HG03095 (cell line): ENCODE results near the gene FYB1.

Source experiments
- ATAC-seq: cut with Tn5 transposase; IDR thresholded peaks from one replicate; pipeline ENCODE4 v1.9.1; 2021; ENCODE audit warnings: moderate library complexity; ENCODE audit not compliant: unreplicated experiment

The FYB1 gene

DNA sequence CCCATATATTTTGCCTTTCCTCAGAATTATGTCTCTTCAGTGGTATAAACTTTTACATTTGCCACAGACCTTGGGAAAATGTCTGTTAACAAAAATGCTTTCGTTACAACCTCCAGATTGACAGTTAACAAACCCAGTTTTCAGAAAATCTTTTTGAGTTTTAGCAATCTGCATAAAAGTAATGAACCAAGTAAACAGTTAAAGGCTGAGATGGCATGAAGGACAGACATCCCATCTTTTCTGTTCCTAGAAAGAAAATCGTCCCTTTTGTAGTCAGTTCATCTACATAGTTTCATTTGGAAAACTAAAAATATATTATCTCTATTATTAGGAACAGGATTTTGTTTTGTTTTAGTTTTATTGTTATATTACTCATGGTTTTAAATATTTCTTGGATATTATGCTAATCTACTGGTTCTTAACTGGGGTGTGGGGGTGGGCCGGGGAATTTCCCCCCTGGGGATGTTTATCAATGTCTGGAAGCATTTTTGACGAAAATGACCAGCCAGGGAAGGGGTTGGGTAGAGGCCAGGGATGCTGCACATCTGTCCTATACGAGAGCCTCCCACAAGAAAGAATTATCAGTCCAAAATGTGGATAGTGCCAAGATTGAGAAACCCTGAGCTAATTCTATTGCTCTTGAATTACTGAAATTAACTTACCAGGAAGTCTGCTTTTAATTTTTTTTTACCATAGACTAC lies 11.9 kb downstream of the FYB1 start:
- no peak for ATAC-seq

DNA sequence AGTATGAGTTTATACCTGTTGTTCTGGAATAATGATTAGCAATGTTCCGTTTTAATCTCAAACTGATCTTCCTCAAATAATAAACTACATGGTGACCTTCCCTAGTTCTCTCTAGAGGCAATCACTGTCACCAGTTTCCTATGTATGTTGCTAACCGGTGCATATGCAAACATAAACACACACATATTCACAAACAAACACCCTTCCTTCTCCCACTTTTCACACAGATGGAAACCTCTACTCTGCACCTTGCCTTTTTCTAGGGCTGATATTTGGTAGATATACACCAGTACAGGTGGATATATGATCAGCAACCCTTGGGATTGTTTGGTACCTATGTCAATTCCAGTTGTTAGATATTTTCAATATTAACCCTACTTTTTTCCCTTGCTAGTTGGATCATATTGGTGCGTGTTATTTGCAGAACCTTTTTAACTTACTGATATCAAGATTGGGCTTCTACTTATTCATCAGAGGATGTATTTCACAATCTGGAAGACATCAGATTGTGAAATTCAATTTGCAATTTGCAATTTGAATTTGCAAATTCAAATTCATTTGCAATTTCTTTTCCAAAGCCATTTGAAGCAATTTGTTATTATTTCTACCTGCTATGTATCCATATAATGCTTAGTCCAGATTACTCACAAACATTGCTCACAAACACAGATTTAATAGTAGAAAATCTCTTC lies 12.6 kb downstream of the FYB1 start:
- no peak for ATAC-seq

- no peak for ATAC-seq
Measured at GRCh38 chr5:39205550-39205949, 13.8 kb downstream of the FYB1 start.

- no peak for ATAC-seq
Measured at GRCh38 chr5:39203951-39204350, 15.4 kb downstream of the FYB1 start.

DNA sequence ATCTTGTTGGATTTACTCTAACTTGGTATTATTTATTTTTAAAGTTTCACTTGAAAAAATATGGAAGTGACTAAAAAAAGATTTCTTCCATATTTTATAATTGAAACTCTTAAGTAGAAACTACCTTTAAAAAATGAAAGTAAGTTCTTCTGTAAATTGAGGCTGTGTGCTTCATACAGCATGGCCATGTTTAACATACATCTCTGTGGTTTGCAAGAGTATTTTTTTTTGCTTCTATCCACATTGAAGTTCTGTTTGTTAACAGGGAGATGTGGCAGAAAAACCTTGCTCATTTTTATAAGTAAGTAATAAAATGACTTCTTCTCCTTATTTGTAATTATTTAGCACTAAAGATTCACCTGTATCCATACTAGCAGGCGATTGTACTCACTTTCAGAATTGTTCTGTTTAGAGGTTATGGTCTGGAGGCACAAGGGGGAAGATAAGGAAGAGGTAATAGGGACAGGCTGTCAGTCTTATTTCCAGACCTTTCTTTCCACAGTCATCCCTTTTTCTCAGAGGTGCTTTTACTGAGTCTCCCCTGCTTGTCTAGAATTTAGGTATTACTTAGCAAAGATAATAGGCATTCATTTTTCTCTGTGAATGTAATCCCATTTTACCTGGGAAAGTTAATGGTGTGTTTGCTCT lies 16.0 kb downstream of the FYB1 start:
- ATAC-seq = no peak

DNA sequence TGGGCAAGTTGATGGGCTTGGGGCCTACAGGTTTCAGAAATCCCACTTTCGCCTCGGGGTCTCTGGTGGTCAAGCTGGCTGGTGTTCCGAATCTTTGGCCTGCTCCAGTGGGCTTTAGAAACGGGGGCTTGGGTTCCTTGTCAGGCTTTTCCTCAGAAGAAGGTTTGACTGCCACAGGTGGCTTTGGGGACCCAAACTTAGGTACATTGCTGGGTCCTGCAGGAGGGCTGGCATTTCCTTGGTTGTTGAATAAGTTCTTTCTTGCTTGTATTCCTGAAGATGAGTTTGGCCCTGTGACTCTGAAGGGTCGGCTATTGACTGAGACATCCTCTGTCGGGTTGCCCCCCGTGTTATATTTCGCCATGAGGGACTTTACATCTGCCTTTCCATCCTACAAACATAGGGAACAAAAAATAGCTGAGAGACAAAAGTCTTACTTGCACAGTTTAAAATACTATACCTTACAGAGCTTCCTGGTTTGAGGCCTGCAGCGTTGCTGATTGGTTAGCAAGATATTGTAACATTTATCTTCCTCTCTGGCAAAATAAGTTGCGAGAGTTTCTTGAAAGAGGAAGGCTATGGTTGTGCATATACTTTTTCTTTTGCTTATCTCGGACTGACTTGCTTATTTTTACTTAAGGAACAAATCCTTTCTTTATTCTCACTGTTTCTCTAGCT lies 16.6 kb downstream of the FYB1 start:
- no peak for ATAC-seq

DNA sequence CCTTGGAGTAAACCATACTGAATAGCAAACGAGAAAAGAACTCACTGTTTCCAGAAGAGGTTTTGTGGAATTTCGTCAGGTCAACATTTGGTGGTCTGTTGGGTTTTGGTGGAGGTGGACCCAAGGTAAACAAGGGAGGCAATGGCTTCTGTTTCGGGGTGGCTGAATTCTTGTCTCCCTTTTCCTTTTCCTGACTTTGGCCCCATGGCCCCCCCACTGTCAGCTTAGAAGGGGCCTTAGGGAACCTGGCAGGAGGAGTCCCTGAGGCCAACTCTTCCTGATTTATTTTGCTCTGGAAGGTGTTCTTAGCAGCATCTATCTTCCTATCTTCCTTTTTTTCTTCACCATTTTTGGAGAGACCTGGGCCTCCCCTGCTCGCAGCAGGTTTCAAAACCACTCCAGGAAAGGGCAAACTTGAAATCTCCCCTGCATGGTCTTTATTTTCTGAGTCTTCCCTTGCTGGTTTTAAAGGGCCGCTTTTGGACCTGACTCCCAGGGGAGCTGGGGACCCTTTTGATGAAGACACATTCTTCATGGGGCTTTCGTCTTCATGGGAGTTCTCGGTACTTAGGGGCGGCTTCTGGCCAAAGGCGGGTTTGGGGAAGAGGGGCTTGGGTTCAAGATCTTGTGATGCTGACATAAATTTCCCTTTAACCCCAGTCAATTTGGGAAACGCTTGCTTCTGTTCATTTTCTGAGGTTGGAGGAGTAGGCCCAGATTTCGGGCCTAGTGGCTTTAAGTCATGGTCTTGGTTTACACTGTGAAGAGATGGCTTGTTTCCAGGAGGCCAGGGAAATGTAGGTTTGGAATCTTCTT lies 17.4 kb downstream of the FYB1 start:
- no peak for ATAC-seq

- ATAC-seq = no peak
Measured at GRCh38 chr5:39201160-39201780, 18.1 kb downstream of the FYB1 start.

- ATAC-seq = no peak
Measured at GRCh38 chr5:39200081-39200480, 19.3 kb downstream of the FYB1 start.

GRCh38 chr5:39199335-39199734 lies 20.0 kb downstream of the FYB1 start:
- no peak for ATAC-seq

- no peak for ATAC-seq
Measured at GRCh38 chr5:39198127-39198526, 21.2 kb downstream of the FYB1 start.

- ATAC-seq = no peak
Measured at GRCh38 chr5:39197556-39197955, 21.8 kb downstream of the FYB1 start.

GRCh38 chr5:39195198-39195826 lies 24.1 kb downstream of the FYB1 start:
- ATAC-seq = no peak

- ATAC-seq = no peak
Measured at GRCh38 chr5:39194466-39195136, 24.8 kb downstream of the FYB1 start.

- ATAC-seq = no peak
Measured at GRCh38 chr5:39193553-39194465, 25.6 kb downstream of the FYB1 start.

GRCh38 chr5:39192450-39193160 lies 26.8 kb downstream of the FYB1 start:
- ATAC-seq = no peak

DNA sequence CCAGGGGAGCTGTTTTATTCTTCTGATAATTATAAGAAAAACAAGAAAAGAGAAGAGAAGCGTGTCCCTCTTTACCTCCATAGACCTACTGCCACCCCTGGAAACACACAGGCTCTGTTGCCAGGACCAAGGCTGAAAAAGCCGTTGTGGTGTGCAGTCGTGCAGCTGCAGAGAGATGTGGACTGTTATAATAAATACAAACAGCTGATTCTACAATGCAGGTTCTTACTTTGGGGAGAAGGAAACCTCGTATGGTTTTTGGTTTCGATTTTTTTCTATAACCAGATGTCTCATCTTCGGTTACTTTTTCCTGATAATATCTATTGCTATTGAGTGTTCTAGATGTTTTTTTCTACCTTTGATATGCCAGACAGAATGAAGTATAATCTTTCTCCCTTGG lies 28.1 kb downstream of the FYB1 start:
- ATAC-seq = no peak
